ENCODE data around the gene PHLDB1. TPM values are rescaled to one million over a fixed set of nuclear protein-coding genes. Genes with fewer than 3 reads are reported as not detected.

Gene PHLDB1
- total RNA-seq, 1 donor from 2014 or later: 164 TPM

- H3K4me3 Mint-ChIP-seq (ENCODE audit: unreplicated experiment): no peak overlapping the region
Measured at GRCh38 chr11:118625036-118625690, 17.7 kb downstream of the PHLDB1 start.

GRCh38 chr11:118625976-118626375 lies 18.6 kb downstream of the PHLDB1 start:
- TF ChIP-seq CTCF (IDR thresholded peaks at IDR 0.05): no peak
- no peak overlapping the region for H3K27ac Mint-ChIP-seq (ENCODE audit: unreplicated experiment)
- no peak overlapping the region for H3K4me3 Mint-ChIP-seq (ENCODE audit: unreplicated experiment)
- DNase-seq (ENCODE audit: low spot score): peak; percentile 24
- H3K36me3 Mint-ChIP-seq (ENCODE audit: low read depth): peaks cover 34% of the 10 kb centered on the region
- peaks cover 54% of the 10 kb centered on the region for H3K4me1 Mint-ChIP-seq (ENCODE audit: low read depth)
- no peaks in the 10 kb centered on the region for H3K27me3 Mint-ChIP-seq (ENCODE audit: low read depth)
- no peaks in the 10 kb centered on the region for H3K9me3 Mint-ChIP-seq (ENCODE audit: low read depth)

More at GRCh38 chr11:118625036-118625690, 17.7 kb downstream of the PHLDB1 start:
- Mint-ChIP-seq H3K27me3 (ENCODE audit: low read depth) (no peaks in the 10 kb centered on the region), H3K36me3 (ENCODE audit: low read depth) (peaks cover 28% of the 10 kb centered on the region), H3K27ac (ENCODE audit: unreplicated experiment) (peak overlapping the region; percentile 12), H3K9me3 (ENCODE audit: low read depth) (no peaks in the 10 kb centered on the region), H3K4me1 (ENCODE audit: low read depth) (peaks cover 57% of the 10 kb centered on the region)
- DNase-seq (ENCODE audit: low spot score): peak; percentile 51
- no peak for TF ChIP-seq CTCF (IDR thresholded peaks at IDR 0.05)

GRCh38 chr11:118627566-118627965 lies 20.2 kb downstream of the PHLDB1 start:
- H3K36me3 Mint-ChIP-seq (ENCODE audit: low read depth): peaks cover 41% of the 10 kb centered on the region
- no peak for DNase-seq (ENCODE audit: low spot score)
- no peaks in the 10 kb centered on the region for H3K9me3 Mint-ChIP-seq (ENCODE audit: low read depth)
- no peak overlapping the region for H3K4me3 Mint-ChIP-seq (ENCODE audit: unreplicated experiment)
- H3K27me3 Mint-ChIP-seq (ENCODE audit: low read depth): no peaks in the 10 kb centered on the region
- no peak for TF ChIP-seq CTCF (IDR thresholded peaks at IDR 0.05)
- H3K4me1 Mint-ChIP-seq (ENCODE audit: low read depth): peaks cover 42% of the 10 kb centered on the region
- H3K27ac Mint-ChIP-seq (ENCODE audit: unreplicated experiment): no peak overlapping the region

GRCh38 chr11:118628031-118628430 lies 20.6 kb downstream of the PHLDB1 start:
- H3K27me3 Mint-ChIP-seq (ENCODE audit: low read depth): no peaks in the 10 kb centered on the region
- H3K4me3 Mint-ChIP-seq (ENCODE audit: unreplicated experiment): no peak overlapping the region

DNA sequence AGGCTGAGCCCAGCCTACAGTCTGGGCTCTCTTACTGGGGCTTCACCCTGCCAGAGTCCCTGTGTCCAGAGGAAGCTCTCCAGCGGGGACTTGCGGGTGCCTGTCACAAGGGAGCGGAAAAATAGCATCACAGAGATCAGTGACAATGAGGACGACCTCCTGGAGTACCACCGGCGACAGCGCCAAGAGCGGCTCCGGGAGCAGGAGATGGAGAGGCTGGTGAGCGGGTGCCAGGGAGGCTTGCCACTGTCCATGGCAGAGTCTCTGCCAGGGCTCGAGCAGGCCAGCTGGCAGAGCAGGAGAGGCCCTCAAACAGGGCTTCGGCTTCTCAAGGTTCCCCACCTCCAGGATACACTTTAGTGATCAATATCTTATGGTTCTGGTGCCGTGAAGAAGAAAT lies 21.0 kb downstream of the PHLDB1 start:
- no peak overlapping the region for H3K27ac Mint-ChIP-seq (ENCODE audit: unreplicated experiment)
- no peak for TF ChIP-seq CTCF (IDR thresholded peaks at IDR 0.05)
- H3K9me3 Mint-ChIP-seq (ENCODE audit: low read depth): no peaks in the 10 kb centered on the region
- H3K4me1 Mint-ChIP-seq (ENCODE audit: low read depth): peaks cover 37% of the 10 kb centered on the region
- DNase-seq (ENCODE audit: low spot score): no peak
- no peaks in the 10 kb centered on the region for H3K27me3 Mint-ChIP-seq (ENCODE audit: low read depth)
- H3K4me3 Mint-ChIP-seq (ENCODE audit: unreplicated experiment): no peak overlapping the region
- H3K36me3 Mint-ChIP-seq (ENCODE audit: low read depth): peaks cover 47% of the 10 kb centered on the region

More at GRCh38 chr11:118628031-118628430, 20.6 kb downstream of the PHLDB1 start:
- Mint-ChIP-seq H3K4me1 (ENCODE audit: low read depth) (peaks cover 41% of the 10 kb centered on the region), H3K27ac (ENCODE audit: unreplicated experiment) (no peak overlapping the region), H3K9me3 (ENCODE audit: low read depth) (no peaks in the 10 kb centered on the region), H3K36me3 (ENCODE audit: low read depth) (peaks cover 45% of the 10 kb centered on the region)
- no peak for TF ChIP-seq CTCF (IDR thresholded peaks at IDR 0.05)
- no peak for DNase-seq (ENCODE audit: low spot score)
